HG03139 (cell line): ENCODE measurements around the gene SLC35E2B.
A peak's percentile ranks its signal among the peaks of the same experiment; 100 is the strongest.
"Not testable (repeated sequence)": the region's sequence is repeated elsewhere in the genome, so short reads cannot be mapped to it uniquely, and the experiment has no call there.

Experiments
- ATAC-seq: cut with Tn5 transposase; IDR thresholded peaks from one replicate; pipeline ENCODE4 v1.9.1; 2021; ENCODE audit not compliant: unreplicated experiment

Gene SLC35E2B

DNA sequence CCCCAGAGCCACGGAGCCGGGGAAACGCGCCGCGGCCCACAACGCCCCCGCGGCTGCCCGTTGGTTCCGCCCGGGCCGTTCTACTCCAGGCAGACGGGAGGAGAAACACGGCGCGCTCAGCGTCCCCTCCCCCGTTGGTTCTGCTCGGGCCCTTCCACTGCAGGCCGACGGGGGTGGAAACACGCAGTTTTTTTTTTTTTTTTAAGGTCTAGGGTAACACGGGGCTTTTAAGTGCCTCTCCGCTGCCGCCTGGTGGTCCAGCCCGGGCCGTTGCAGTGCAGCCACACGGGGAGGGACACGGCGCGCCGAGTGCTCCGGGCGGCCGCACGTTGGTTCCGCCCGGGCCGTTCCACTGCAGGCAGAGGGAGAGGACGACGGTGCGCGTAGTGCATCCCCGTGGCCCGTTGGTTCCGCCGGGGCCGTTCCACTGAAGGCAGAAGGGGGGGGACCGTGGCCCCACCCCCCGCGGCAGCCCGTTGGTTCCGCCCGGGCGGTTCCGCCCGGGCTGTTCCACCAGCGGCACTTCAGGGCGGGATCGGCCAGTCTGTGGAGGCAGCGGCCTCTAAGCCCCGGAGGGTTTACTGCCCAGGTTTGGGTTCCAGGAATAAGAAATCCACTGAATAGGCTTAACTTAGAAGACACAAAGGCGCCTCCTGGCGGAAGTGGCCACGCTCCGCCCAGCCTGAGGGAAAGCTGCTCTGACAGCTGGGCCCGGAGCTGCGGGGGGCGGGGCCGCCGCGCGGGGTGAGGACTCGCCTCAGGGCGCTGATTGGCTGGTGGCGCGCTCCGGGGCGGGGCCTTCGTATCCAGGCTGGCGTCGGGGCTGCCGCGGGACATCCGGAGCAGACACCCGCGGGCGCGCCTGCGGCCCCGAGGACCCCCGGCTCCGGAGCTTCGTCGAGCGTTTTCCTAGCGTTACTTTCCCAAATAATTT is at the start of gene SLC35E2B:
Gene SLC35E2B (minus strand): TSS at position 82 of the 934 bp plus-strand sequence. CDS start 16,096 bp downstream, outside the sequence.
- peak; percentile 72 for ATAC-seq

DNA sequence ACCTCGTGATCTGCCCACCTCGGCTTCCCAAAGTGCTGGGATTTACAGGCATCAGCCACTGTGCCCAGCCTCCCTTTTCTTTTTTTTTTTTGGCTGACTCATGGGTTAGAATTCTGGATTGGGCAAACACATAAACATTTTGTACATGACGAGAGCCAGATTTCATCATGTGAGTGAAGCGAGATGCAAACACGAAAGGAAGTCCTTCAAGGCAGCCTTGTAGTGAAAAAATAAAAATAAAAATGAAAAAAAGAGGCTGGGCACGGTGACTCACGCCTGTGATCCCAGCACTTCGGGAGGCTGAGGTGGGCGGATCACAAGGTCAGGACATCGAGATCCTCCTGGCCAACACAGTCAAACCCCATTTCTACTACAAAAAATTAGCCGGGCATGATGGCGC is 48.4 kb upstream of the SLC35E2B start:
- not testable (repeated sequence) for ATAC-seq

DNA sequence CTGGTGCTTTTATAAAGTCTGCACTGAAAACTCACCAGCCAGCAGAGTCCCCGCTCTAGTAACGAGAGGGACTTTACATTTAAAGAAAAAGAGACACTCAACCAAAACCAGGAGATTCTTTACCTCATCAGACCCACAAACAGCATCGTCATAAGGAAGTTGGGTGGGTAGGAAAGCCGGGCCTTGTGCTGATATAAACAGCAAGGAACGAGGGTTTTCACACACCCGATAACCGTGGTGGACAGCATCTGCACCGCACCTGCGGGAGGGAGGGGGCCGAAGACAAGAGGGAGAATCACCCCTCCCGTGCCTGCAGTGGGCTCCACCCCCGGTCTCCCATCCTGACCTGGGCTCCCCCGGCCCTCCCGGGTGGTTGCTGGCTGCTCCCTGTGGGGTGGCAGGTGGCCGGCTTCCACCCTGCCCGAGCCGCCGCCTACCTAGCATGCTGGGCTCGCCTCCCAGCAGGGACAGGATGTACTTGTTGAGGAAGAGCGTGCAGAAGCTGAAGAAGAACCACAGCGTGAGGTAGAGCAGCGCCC is 46.3 kb upstream of the SLC35E2B start:
- not testable (repeated sequence) for ATAC-seq

DNA sequence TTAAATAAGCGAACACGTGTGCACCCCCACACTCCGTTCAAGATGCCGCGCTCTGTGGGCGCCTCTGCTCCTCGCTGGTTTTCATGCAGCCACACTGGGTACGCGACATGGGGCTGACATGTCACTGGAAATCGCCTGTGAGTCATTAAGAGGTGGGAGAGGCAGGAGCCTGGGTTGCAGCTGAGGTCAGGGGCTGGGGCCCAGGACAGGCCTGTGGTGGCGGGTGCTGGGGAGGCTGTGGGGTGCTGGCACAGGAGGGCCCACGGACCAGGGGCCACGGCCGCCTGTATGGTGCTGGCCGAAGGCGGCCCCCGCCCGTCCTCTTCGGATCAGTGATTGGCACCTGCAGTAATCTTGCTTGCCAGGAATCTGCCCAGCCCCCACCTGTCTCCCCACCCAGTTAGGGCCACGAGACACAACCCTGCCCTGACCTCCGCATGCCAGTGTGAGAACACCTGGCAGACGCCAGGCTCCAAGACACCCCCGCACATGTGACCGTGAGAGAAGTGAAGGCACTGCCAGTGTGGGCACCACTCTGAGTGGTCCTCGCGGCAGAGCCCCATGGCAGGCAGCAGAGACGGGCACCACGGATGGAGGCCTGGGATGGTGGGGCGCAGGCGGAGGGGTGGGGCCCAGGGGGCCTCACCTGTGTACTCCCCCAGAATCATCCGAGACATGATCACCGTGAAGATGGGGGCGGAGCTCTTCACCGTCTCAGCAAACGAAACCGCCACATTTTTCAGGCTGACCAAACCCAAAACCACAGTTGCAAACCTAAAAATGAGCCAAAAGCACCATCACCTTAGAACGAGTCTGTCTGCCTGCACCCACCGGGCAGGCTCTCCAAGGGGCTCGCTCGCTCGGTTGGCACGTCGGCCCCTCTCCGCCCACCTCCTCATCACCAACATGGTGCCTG is 45.3 kb upstream of the SLC35E2B start:
- ATAC-seq = not testable (repeated sequence)

DNA sequence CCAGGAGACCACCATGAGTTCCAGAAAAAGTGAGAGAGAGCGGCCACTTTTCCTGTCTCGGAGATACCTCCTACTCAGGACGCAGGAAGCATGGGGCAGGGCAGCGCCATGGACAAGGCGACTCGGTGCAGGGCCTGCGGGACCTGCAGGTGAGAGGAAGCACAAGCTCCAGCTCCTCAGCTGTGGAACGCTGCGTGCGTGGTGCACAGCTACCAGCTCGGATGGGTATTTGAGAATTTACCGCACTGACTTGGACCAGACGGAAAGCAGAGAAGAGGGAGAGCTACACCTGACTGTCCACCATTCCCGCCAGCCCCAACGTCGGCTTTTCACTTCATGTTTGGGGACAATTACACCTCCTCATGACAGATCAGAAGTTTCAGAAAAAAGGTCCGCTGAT is 39.8 kb upstream of the SLC35E2B start:
- ATAC-seq = no peak

DNA sequence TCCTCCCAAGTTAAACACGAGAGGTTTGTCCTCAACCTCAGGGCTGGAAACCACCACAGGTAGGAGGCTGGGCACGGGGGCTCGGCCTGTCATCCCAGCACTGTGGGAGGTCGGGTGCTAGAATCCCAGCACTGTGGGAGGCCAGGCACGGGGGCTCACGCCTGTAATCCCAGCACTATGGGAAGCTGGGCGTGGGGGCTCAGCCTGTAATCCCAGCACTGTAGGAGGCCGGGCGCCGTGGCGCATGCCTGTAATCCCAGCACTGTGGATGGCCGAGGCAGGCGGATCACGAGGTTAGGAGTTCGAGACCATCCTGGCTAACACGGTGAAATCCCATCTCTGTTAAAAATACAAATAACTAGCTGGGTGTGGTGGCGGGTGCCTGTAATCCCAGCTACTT is 38.3 kb upstream of the SLC35E2B start:
- ATAC-seq = no peak

DNA sequence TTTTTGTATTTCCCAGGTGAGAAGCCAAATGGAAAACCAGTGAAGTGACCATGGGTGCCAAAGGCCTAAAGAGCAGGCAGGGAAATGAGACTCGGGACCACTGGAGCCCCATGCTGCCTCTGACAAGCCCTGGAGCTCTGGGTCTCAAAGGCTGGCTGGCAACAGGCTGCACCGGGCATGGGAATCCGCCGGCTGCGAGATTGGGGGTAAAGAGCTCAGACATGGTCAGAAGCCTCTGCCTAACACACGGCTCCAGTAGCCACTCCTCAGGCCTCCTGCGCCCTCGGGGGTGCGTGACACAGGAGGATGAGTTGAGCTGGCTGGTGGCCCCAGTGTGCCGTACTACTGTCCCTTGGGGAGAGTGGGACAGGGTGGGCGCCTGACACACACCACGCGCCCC is 37.6 kb upstream of the SLC35E2B start:
- ATAC-seq = not testable (repeated sequence)

DNA sequence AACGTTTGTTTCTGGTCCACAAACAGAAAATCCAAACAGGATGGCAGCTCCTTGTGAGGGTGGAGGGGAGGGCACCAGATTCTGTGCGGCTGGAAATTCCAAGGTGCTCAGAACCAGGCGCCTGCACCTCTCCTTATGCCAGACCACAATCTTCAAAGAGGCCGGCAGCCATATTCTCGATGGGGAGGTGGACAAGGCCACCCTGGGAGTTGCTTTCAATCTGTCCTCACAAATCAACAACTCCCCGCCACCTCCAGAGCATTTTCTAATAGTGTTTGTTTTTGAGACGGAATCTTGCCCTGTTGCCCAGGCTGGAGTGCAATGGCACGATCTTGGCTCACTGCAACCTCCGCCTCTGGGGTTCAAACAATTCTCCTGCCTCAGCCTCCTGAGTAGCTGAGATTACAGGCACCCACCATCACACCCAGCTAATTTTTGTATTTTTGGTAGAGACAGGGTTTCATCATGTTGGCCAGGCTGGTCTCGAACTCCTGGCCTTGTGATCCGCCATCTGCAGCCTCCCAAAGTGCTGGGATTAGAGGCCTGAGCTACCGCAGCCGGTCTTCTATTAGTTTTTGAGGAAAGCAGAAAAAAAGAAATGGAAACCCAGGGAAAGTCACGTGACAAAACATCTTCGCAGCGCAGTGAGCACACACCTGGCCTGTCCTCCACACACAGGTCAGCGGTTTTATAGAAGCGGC is 36.7 kb upstream of the SLC35E2B start:
- not testable (repeated sequence) for ATAC-seq

DNA sequence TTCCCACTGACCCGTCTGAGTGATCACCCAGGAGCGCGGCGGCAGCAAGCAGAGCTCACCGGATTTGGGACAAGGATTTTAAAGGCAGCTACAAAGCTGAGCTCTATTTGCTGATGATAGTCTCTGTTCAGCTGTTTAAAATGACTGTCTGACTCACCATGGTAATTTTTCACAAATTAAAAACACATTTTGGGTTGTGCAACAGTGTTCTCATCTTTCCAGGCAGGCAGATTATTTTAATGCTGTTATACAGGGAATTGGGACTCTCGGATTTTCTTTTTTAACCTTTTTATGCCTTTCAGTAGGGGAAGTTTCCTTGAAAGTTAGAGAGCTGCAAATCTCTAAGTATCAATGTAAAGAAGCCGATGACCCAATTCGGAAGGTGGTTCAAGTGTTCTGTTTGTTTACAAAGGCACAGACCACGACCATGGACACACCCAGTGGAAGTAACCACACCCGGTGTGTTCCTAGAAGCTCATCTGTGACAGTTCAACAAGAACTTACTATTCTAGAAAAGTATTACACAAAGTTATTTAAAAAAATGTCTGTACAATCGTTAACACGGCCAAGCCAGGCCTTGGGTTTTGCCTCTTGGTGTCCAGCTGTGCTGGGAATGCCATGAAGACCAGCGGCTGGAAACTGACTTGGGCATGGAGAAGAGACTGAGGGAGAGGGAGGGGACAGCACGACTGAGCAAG is 35.9 kb upstream of the SLC35E2B start:
- ATAC-seq = not testable (repeated sequence)

DNA sequence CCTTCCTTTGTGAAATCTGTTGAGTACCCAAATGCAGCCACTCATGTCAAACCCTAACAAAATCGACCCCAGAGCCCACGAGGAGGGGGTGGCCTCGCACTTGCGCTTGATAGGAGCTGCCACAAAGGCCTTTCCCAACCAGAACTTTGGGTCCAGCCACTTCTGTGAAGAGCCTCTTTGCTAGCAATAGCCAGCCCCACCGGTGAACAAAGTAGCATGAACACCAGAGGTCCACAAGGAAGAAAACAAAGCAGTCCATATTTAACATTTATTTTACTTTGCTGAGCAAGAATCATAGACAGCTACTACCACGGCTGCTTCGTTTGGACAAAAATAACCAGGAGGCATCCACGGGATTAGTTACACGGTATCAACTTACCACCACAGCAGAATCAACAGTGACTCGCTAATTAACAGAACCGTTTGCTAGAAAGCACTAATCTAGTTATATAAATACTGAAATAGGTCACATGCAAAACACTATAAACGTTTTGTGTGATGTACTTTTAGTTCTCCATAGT is 34.6 kb upstream of the SLC35E2B start:
- not testable (repeated sequence) for ATAC-seq

DNA sequence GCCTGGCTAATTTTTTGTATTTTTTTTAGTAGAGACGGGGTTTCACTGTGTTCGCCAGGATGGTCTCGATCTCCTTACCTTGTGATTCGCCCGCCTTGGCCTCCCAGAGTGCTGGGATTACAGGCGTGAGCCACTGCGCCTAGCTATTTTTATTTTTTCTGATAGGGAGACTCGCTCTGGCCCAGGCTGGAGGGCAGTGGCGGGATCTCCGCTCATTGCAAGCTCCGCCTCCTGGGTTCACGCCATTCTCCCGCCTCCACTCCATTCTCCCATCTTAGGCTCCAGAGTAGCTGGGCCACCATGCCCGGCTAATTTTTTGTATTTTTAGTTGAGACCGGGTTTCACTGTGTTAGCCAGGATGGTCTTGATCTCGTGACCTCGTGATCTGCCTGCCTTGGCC is 33.5 kb upstream of the SLC35E2B start:
- ATAC-seq = not testable (repeated sequence)

DNA sequence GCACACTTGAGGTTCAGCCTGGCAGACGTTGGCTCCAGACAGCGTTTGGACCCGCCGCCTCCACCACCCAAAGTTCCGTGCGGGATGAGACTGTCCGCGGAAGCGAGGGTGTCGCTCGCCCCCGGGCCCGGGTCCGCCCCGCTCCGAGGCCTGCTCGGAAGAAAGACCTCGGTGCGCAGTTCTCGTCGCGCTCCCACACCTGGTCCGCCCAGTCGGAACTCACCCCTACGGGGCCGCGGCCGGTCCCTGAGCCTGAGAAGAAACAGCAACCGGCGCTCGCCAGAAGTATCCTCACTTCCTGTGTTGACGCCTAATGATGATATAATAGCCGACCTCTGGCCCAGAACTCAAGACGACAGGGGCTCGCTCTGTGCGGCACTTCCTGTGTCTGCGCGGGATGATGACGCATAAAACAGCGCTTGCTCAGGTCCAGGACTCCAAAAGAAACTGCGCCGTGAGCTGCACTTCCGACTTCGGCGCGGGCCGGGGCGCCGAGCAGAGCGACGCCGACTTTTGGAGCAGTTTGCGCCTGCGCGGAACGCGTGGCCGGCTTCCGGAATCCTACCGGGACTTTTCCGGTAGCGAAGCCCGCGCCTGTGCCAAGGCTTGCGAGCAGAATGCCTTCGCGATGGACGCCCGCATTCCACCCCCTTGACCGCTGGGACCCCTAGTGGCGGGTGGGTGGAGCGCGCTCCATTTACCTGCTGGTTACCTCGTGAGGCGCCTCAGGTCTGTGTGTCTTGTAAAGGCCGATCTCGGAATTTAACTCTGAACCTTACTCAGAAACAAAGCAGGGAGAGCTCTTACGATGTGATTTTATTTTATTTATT is 31.7 kb upstream of the SLC35E2B start, which contains the start of gene CDK11A:
Gene CDK11A (minus strand): TSS at position 323 of the 830 bp plus-strand sequence. CDS start 1,539 bp downstream, outside the sequence.
- peak; percentile 90 for ATAC-seq

DNA sequence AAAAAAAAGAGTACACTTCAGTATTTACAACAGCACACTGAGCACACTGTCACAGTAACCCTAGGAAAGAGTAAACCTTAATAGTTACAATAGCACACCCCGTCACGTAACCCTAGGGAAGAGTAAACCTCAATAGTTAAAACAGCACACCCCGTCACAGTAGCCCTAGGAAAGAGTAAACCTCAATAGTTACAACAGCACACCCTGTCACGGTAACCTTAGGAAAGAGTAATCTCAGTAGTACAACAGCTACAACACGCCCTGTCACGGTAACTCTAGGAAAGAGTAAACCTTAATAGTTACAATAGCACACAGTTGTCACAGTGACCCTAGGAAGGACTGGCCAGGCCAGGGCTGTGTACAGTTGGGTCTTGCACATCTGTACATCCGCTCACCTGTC is 28.6 kb upstream of the SLC35E2B start:
- no peak for ATAC-seq

DNA sequence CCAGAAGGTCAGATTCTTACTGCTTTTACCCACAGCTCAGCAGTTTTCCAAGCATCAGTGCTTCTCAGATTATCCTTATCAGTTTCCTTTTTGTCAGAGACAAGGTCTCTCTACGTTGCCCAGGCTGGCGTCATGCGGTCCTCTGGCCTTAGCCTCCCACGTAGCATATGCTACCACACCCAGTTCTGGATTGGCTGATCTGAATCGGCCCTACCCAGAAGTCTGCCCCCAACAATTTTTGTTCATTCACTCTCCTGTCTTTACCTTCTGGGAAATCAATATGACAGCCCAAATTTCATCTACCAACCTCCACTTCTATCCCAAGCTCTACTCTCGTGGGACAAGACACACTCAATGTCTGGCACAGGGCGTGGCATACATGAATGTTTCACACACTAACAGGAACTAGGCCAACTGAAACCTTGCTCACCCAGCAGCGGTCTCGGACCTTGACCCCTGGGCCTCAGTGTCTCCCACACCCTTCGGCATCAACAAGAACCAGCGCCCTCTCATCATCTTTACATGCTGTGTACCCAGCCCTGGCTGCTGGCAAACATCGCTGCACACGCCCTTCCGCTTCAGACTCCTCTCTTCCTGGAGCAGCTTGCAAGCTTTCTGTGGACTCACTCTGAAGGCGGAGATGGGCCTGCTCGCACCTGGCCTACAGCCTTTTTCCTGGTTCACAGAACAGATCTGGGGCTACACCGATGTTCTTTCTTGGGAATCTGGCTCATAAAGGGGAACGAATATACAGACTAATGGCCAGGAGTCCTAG is 22.7 kb upstream of the SLC35E2B start:
- ATAC-seq = not testable (repeated sequence)

DNA sequence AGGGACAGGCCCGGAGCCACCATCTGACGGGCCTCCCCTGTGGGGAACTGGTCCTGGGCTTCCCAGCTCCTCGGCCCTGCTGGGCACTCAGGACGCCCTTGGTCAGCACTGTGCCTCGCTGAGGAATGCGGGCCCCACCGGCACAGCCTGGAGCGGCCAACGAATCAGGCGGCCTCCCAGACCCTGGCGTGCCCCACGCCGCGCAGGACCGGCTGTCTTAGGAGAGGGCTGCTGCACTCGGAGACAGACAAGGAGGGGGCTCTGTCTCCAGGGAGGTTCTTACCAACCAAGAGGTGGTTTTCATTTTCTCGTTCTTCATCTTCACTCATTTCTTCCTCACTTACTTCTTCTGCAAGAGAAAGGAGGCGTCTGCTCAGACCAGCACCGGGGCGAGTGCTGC is 15.3 kb upstream of the SLC35E2B start:
- ATAC-seq = not testable (repeated sequence)

DNA sequence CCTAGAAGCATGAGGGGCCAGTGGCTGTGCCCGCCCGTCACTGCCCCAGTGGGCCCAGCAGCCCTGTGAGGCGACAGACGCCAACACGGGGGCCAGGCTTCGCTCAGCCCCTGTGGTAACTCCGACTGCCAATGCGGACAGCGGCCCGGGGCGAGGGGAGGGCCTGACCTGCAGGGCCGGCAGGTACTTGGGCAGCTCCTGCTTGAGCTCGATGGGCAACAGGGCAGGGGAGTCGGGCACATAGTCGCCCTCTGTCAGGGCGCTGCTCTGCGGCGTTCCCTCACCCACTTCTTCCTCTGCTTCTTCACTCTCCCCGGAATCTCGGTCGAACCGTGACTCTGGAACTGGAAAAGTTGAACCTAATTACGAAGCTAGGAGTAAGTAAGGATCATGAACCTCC is 14.6 kb upstream of the SLC35E2B start:
- not testable (repeated sequence) for ATAC-seq

DNA sequence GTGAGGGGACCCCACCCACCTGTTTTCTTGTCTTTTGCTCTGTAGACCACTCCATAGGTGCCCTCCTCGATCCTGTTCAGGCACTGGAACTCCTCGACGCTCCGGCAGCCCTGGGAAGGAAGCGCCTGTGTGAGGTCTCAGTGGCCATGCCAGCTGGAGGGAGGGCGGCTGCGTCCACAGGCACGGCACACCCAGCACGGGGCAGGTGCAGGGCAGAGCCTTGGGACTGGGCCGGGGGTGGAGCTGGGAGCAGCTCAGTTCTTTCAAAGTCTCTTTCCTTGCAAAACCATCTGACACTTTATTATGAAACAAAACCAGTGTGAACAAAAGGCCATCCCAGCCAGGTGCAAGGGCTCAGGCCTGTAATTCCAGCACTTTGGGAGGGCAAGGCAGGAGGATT is 13.0 kb upstream of the SLC35E2B start:
- ATAC-seq = not testable (repeated sequence)
